NCI-H446 treated with DMSO at 0.1 percent for 48 hours (cell line): ENCODE data around the gene MPRIP.

Experiments
- DNase-seq: peaks from one replicate; lab custom pipeline; 2025; lab: John Stamatoyannopoulos, UW

Gene MPRIP

DNA sequence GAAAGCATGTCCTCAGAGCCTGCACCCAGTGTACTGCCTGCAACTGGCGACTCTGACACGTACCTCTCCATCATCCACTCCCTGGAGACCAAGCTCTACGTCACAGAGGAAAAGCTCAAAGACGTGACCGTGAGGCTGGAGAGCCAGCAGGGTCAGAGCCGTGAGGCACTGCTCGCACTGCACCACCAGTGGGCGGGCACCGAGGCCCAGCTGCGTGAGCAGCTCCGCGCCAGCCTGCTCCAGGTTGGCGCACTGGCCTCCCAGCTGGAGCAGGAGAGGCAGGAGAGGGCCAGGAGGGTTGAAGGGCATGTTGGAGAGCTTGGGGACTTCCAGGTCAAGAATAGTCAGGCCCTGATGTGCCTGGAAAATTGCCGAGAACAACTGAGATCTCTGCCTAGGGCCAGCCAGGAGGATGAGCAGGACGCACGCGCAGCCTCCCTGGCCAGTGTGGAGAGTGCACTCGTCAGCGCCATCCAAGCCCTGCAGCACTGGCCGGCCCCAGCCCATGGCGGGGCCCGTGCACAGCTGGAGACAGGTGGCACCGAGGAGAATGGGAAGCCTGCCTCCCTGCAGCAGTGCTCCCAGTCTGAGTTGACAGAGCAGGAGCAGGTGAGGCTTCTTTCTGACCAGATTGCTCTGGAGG lies 123.5 kb downstream of the MPRIP start:
- DNase-seq: no peak

DNA sequence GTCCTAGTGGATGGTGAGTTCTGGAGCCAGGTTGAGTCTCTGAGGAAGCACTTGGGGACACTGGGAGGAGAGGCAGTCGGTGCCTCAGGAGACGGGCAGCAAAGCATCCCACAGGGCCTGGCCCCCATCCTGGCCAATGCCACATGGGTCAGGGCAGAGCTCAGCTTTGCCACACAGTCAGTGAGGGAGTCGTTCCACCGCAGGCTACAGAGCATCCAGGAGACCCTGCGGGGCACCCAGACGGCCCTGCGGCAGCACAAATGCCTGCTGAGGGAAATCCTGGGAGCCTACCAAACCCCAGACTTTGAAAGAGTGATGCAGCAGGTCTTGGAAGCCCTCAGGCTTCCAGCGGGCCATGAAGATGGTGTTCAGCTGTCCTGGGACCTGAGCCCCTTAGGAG lies 124.2 kb downstream of the MPRIP start:
- no peak for DNase-seq

DNA sequence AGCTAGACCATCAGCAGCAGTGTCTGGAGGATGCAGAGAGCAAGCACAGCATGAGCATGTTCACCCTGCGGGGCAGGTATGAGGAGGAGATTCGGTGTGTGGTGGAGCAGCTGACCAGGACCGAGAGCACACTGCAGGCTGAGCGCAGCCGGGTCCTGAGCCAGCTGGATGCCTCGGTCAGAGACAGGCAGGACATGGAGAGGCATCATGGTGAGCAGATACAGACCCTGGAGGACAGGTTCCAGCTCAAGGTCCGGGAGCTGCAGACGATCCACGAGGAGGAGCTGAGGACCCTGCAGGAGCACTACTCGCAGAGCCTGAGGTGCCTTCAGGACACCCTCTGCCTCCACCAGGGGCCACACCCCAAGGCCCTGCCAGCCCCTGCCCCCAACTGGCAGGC lies 125.1 kb downstream of the MPRIP start:
- no peak for DNase-seq

DNA sequence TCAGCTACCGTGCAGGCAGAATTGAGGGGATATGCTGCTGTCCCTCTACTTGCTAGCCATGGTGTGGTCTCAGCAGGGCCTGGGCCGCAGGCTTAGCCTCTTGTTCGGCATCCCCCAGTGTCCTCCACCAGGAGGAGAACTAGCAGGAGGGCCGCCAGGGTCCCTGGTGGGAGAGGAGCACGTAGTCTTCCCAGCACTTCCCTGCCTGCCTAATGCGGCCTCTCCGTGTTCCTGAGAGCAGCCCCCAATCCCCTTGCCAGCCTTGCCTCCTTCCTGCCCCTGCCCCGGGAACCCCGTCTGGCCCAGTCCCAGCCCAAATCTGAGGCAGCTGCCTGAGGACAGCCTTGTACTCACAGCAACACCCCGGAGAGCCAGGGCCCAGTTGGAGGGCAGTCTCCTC lies 125.7 kb downstream of the MPRIP start:
- no peak for DNase-seq

DNA sequence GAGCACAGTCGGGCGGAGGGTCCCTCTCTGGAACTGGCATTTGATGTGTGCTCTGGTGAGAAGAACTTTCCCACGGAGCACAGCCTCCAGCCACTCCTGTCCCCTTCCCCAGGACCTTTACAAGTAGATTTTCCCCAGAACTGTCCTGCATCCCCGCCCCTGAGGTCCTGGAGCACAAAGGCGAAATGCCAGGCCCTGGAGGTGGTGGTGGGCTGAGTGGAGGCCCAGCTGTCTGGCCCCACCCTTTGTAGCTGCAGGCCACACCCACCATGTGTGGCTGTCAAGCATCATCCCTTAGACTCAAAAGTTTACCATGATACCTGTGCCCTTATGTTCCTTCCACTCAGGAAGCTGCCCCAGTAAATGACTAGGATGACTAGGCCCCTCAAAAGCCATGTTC lies 126.1 kb downstream of the MPRIP start:
- no peak for DNase-seq

DNA sequence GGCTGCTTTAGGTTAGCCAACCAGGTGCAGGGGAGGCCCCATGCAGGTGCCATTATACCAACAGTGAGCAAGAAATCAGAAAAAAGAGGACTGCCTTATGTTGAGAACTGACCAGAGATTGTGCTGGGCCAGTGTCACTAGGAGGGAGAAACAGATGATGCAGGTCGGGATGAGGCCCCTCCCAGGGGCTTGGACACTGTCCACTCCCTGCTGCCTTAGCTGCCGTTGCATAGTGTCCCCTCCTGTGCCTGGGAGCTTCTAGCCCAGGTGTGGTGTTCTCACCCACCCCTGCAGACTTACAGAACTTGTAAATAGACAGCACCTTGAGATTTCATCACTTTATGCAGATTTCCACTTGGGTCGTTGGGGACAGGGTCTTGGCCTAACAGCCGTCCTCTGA lies 127.1 kb downstream of the MPRIP start:
- no peak for DNase-seq

DNA sequence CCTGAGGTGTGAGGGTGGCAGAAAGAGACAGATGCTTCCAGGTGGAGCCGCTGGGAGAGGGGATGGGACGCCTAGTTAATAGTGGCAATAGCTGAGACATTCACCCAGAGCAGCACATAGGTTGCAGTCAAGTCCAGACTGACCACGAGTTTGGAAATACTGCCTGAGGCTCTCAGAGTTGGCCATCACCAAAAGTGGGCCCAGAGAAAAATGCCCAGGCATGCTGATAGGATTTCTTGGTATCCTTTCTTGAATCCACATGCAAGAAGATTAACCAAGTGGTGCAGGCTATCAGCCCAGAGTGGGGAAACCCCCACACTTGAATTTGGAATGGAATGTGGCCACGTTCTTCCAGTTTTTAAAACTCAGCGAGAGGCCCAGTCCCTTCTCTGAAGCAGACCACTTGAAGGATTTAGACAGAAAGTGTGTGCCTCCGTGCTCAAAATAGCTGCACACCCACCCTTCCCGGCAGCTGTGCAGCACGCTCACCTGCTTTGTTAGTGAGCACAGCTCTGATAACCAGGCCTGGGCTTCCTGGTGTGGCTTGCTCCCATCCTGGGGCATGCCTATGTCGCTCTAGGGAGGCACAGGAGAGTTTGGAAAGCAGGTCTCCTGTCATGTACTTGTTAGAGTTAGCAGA lies 128.2 kb downstream of the MPRIP start:
- no peak for DNase-seq

DNA sequence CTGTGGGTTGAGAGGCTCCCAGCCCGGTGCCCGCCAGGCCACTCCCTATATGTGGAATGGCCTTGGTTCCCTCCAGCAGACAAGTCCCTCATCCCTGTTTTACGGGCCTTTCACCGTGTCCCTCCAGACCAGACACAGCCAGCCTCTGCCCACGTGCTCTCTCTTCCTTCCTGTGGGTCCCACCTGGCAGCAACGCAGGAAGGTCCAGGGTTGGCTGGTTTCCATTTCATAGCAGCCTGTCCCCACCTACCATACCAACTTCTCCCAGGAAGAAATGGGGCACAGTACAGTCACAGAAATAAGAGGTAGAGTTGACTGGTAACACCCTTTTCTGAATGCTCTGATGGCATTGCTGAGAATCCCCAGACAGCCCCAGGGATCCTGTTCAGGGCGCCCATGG lies 128.9 kb downstream of the MPRIP start:
- DNase-seq: no peak

DNA sequence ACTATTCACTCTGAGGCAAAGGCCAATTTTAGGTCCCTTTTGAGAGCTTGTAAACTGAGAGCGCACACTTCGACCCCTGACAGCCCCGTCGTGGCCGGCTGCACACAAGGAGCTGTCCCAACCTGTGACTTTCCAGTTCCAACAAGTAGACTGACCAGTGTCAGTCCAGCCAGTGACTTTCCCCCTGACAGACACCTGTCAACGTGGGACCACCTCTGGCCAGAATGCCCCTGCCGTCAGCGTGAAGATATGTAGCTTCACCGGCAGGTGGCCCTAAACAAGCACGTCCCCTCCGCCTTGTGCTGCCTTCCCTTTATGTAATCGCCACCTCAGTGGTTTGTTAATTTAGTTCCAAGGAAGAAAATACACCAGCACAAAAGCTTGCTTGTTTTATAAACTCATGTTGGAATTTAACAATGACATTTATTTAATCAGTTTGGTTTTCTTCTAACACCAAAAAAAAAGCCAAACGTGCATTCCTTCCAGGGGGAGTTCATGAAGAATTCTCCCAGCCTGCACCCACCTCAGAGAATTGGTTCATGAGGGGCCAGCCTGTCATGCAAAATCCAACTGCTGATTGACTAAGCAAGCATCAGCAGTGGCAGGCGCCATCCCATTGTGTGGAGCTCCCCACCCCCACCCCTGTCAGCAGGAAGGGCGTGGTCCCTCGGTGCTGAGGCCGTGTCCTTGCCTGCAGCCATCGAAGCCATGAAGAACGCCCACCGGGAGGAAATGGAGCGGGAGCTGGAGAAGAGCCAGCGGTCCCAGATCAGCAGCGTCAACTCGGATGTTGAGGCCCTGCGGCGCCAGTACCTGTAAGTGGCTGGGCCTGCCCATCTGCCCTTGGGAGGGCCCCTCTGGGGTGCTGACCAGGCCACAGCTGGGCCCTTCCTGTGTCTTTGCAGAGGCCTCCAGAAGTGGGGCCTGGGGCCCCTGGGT lies 130.0 kb downstream of the MPRIP start:
- DNase-seq: no peak

DNA sequence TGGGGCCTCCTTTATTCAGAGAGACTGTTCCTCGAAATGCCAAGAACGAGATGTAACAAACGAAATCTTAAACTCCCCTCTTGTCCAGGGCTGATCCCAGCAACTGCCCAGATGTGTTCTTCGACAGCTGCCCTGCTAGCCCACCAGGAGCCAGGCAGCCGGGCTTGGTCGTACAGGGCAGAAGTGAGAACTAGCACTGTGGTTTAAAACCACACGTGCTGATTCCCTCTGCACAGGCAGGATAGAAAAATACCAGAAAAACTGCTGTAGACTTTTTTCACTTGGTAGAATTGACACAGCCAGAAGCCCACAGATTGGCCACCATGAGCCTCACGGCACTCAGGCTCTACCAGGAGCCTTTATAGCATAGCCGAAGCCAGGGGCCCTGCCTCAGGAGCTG lies 130.7 kb downstream of the MPRIP start:
- no peak for DNase-seq

DNA sequence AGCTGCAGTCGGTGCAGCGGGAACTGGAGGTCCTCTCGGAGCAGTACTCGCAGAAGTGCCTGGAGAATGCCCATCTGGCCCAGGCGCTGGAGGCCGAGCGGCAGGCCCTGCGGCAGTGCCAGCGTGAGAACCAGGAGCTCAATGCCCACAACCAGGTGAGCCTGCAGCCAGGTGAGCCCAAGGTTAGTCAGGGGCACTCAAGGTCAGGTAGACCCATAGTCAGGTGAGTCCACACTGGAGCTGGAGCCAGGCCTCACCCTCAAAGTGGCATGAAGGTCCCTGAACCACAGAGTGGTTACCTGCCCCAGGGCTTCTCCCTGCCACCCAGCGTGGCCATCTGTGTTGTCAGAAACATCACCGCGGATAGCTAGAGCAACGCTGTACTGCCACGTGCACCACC lies 131.7 kb downstream of the MPRIP start:
- DNase-seq: no peak

DNA sequence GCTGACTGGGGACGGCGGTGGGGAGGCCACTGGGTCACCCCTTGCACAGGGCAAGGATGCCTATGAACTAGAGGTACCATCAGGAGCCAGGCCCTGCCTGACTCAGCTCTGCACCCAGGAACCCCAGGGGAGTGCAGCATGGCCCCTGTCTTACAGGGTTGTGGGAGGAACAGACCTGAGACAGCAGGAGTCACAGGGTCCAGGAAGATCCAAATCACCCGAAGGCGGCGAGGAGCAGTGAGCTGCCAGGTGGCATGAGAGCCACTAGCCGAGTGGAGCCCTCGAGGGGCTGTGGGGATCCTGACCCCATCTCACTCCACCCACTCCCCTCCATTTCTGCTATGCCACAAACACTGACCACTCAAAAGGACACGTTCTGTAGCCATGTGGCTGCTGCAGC lies 133.1 kb downstream of the MPRIP start:
- DNase-seq: no peak

DNA sequence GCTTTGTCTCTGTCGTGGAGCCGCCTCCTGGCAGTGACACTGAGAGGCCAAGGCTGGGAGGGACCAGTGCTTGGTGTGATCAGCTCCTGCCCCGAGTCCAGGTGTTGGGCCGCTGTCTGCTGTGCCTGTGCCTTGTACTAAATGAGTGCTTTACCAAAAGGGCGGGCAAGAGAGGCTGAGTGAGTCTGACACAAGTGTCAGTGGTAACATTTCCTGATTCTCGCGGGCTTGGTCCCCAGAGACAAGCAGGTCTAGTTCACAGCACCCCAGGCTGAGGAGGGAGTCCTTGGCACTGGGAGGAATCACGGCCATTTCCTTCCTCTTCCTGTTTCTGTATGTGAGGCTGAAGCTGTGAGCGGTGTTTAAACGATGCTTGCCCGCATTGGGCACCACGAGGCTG lies 133.7 kb downstream of the MPRIP start:
- DNase-seq: no peak

DNA sequence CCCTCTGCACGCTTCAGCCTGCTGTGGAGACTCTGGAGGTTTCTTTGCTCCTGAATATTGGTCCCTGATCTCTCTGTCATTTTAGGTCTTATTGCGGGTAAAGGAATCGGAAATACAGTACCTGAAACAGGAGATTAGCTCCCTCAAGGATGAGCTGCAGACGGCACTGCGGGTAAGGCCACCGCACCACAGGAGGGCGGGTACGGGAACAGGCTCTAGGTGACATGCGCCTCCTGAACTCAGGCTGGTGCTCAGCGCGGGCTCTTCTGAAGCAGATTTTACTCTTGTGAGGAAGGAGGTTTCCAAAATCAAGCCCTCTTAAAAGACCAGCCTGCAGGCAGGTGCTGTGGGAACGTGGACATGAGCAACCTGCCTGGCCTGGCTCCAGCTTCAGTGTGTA lies 134.1 kb downstream of the MPRIP start:
- DNase-seq: no peak

DNA sequence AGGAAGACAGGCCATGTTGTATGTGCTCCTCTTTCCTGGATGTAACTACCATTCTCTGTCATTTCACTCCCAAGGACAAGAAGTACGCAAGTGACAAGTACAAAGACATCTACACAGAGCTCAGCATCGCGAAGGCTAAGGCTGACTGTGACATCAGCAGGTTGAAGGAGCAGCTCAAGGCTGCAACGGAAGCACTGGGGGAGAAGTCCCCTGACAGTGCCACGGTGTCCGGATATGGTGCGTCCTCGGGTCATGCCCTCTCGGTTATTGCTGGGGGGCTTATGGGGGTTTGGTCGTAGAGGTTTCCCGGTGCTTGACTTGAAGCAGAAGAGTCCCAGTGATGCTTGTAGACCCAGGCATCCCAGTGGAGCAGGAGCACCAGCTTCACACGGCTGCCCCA lies 134.9 kb downstream of the MPRIP start:
- DNase-seq: no peak

DNA sequence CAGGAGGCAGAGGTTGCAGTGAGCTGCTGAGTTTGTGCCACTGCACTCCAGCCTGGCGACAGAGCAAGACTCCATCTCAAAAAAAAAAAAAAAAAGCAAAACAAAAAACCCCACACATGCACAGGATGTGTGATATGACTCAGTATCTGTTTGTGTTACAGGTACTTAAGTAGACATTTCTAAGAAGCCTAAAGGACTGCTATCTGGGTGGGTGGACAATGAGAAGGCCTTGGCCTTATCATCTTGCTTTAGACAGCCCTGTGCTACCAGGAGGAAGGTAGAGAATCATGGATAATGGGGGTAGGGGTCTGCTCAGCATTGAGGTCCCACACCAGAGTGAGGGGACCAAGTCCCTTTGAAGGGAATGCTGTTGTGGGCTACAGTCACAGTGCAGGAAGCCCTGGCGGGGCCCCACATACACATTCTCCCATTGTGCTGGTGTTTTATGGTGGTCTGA lies 137.1 kb downstream of the MPRIP start:
- no peak for DNase-seq

DNA sequence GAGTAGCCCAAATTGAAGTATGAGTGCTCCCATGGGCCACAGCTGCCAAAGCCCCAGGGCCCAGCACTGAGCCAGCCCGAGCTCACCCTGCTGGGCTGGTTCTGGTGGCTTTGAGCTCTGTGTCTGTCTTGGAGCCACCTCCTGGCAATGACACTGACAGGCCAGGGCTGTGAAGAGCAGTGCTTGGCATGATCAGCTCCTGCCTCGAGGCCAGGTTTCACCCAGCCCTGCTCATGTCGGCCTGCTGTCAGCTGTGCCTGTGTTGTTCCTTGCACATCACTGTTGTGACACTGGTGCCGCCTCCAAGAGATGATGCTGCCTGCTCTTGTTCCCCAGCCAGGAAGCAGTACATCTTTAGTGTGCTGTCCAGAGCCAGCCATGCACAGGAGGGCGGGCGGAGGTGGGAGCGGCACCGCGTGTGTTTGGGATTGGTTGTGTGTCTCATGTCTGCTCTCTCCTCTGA lies 137.9 kb downstream of the MPRIP start:
- DNase-seq: no peak

DNA sequence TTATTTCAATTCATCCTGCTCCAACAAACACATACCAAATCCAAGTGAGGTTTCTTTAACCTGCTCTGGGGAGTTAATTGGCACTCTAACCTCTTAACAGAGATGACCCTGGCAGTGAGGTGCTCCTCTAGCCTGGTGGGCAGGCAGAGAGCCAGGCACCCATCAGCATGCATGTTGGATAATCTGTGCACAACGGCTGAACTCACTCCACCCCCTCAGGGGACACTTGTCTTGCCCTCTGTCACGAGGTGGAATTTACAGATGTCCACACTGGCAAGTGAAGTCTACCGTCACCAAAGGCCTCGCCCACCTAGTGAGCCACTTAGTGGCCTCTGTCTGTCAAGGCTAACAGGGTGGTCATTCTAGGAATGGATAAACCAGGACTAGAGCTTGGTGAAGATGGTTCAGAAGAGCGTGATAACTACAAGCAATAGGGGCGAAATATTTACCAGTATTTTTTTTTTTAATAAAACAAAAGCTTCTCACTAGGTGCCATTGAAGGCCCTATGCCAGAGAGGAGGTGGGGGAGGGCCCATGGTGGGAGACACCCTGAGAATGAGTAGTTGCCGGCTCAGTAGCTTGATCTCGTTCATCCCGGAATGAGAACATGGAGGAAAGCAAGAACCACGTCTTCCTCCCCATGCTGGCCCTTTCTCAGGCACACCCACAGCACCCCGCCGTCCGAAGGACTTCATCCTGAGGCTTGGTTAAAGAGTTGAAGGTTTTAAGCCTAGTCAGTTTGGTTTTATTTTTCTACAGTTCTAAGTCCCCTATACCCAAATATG lies 138.7 kb downstream of the MPRIP start:
- DNase-seq: no peak

DNA sequence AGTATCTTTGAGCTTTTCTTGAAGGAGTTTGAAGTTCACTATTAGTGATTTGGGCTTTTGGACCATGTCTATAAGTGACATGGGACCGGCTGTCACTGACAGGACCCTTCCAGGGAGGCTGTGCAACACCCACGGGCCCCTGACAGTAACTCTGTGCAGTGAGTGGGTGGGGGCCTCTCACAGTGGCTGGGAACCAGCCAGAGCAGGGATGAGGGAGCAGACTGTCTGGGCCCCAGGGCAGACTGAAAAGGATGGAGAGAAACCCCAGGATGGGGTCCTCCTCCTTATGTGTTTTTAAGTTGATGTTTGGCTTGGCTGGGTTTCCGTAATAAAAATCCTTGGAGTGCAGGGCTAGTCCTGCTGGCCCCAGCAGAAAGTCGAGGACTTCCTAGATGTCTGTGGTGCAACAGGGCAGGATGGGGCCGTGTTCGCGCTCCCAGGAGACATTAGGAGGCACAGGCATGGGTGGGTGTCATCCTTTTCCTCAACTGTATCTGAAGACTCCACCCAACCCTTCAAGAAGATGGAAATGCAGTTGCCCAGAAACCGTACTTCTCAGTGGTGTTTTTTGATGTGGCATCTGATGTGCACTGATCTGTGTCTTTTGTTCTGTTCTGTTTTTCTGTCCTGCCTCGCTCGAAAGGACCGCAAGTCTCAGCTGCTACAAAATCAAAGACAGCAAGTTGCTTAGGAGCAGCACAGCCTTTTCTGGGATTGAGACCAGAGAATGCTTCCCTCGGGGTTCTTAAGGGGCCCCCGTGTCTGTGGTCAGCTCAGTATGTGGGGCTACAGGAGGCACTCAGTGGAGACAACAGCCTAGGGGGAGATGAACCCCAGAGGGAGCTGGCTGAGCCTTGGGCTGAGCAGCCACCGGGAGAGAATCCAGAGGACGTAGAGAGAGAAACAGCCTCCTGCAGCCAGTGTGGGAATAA lies 139.7 kb downstream of the MPRIP start:
- no peak for DNase-seq

DNA sequence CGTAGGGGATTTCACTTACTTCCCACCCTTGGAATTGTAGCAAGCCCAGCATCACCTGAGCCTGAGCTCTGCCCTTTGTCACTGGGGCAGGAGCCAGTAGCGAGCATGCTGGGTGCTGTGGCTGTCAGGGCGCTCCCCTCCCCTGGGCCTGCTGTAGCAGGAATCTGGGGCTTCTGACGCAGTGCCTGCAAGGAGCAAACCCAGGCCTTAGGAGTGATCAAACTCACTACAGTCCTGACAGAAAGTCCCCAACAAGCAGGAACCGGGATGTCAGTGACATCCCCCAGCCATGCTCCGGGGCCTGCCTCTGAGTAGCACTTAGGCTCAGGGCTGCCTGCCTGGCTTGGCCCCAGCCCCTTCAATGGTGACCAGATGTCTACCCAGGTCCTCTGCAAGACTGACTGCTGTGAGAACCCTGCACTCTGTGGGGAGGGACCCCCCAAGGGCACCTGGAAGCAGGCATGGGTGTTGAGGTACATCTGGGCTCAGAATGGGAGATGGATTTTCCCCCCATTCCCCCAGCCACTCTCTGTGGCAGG lies 140.4 kb downstream of the MPRIP start:
- no peak for DNase-seq

DNA sequence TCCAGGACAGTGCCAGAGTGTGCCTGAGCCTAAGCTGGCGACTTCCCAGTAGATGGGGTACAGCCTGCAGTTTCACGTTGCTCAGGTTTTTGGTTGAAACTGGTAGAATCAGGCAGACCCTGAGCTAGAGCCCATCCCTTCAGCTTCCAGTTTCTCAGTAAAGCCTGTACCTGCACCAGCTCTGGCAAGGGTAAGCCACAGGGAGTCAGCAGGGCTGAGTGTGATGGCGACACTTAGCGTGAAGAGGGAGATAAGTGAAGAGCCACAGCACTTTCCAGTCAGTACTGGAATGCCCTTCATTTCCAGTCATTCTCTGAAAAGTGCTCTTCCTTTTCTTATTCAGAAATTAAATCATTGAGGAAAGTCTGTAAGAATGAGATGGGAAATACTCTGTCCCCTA lies 141.5 kb downstream of the MPRIP start:
- DNase-seq: no peak
